ENCODE measurements around the gene MYH11.
"Not testable (repeated sequence)": the region's sequence is repeated elsewhere in the genome, so short reads cannot be mapped to it uniquely, and the experiment has no call there.

The MYH11 gene

DNA sequence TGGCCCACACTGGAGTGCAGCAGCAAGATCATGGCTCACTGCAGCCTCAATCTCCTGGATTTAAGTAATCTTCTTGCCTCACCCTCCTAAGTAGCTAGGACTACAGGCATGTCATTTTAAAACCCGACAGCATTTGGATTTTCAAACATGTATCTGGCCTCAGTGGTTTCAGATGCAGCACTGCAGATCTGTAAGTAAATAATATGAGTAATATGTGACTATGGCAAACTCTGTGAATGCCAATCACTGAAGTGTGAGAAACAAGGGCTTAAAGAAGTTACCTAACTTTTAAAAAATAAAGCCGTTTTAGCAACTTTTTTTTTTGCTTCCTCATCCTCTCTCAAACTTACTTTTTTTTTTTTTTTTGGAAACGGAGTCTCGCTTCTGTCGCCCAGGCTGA lies 19.7 kb upstream of the MYH11 start:
- DNase-seq (ENCODE audit: low read depth): no peak

DNA sequence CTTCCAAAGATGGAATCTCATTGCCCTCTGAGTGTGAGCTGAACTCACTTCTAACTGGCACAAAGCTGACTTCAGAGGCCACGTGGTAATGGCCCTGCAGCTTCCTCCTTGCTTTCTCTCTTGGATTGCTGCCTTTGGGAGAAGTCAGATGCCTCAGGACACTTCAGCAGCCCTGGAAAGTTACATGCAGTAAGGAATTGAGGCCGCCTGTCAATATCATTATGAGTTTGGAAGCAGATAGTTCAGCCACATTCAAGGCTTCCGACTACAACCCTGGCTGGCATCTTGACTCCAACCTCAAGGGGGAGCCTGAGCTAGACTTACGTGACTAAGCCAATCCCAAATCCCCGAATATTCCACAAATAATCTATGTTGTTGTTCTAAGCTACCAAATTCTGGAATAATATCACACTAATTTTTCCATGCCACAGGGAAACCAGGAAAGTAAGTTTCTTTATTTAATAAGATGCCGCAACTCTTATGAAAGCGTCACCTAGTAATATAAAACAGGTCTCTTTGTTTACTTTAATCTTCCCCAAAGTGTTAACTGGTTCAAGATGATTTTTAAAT lies 18.0 kb upstream of the MYH11 start:
- peak; percentile 74 for DNase-seq (ENCODE audit: low read depth)

DNA sequence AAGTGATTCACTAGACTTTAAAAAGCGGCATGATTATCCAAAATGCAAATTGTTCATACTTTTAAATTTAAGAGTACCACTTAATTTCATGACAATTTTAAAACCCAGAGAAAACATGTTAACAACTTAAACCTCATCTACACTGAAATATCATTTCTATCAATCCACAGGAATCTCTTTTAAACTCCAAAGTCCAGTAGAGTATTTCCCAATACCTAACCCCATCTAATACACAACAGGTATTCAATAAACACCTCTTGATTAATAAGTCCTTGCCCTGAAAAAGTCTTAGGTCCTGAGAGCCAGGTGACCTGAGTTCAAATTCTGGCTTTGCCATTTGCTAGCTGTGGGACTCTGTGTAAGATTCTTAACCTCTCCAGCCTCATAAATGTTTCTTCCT lies 16.9 kb upstream of the MYH11 start:
- DNase-seq (ENCODE audit: low read depth): no peak

DNA sequence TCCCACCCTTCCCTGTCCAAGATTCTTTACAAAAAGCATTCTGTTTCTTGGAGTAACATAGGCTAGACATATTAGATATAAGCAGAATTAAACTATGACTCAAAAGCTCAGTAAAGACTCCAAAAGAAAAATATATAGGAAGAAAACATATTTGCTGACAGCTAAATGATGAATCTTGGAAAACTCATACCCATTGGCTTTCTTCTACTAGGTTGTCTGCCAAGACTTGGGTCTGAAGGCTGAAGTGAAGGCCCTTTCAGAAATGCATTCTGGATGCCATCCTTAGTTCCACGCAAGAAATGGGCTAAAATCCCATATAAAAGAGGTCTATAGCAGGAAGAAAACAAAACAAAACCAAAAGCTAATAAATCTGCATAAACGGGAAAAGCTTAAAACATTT lies 16.5 kb upstream of the MYH11 start:
- no peak for DNase-seq (ENCODE audit: low read depth)

- no peak for DNase-seq (ENCODE audit: low read depth)
Observed at GRCh38 chr16:15870011-15870410, 13.2 kb upstream of the MYH11 start.

- DNase-seq (ENCODE audit: low read depth): no peak
Observed at GRCh38 chr16:15866451-15866850, 9.6 kb upstream of the MYH11 start.

DNA sequence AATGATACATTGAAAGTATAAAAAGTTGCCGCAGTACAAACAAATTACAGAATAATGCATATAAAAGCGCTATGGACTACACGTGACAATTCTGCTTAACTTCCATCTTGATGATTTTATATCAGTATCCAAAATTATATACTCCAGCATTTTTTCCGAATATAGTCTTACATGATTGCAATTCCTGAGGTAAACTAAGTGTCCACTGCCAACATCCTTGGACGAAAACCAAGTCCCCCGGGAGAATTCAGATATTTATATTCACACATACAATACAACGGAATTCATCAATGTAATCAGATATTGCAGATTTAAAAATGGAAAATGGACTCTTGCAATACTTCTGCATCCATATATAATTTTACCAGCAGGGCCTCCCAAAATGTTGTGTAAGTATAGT lies 8.9 kb upstream of the MYH11 start:
- DNase-seq (ENCODE audit: low read depth): no peak

DNA sequence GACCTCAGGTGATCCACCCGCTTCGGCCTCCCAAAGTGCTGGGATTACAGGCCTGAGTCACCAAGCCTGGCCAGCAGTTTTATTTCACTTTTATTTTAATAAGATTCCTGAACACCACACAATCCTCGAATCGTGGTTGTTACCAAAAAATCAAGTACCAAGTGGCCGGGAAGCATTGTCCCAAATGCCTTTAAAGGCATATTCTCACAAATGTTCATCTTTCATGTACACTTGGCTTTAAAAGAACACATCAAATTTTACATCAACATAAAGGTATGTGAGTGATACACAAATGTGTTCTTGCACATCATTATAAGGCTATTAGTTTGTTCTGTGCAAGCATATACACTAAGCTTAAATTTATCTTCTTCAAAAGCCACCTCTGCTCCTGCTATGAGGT lies 8.1 kb upstream of the MYH11 start:
- DNase-seq (ENCODE audit: low read depth): no peak

DNA sequence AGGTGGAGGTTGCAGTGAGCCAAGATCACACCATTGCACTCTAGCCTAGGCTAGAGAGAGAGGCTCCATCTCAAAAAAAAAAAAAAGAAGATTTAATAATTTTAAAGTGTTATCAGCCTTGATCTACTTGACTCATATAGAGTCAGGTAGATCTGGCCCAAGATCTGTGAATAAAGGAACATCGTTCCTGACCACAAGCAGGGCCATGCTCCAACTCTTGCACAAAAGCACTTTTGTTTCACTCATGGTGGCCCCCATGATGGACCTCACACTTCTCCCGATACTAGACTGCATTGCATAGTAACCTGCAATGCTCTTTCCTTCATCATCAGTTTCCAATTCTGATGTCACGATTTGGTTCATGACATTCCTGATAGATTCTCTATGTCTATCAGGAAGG lies 5.2 kb upstream of the MYH11 start:
- no peak for DNase-seq (ENCODE audit: low read depth)

DNA sequence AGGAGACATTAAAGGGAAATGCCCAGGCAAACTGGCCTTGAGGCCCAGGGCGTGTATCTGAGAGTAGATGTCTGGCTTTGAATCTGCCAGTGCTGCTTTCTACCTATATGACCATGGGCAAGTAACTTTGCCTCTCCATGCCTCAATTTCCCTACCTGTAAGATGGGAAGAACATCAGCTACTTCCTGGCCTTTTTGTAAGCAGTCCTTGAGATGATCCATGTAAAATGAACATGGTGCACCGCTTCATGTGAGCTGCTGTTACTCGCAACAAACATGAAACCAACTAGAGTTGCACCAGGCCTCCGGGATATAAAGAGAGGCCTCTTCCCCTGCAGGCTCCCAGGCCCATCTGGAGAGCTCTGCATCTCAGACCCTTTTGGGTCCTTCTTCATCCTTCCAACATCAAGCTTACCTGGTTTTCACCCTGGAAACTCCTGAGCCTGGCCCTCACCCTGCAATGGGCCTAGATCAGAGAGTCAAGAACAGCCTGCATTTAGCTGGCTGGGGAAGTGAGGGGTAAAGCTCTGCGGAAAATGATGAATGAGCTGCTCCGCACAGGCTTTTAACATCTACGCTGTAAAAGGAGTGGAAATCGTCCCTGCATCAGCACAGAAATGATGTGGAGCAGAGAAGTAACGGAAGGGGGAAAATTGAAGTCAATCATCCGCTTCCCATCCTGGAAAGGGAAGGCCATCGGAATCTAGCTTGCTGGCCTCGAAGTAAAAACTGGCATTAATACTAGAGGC lies 2.3 kb upstream of the MYH11 start:
- no peak for DNase-seq (ENCODE audit: low read depth)

- DNase-seq (ENCODE audit: low read depth): no peak
Observed at GRCh38 chr16:15857724-15858560, 1.1 kb upstream of the MYH11 start.

- no peak for DNase-seq (ENCODE audit: low read depth)
Observed at GRCh38 chr16:15856182-15856581, 646 bp downstream of the MYH11 start.

- no peak for DNase-seq (ENCODE audit: low read depth)
Observed at GRCh38 chr16:15855704-15856003, 1.2 kb downstream of the MYH11 start.

DNA sequence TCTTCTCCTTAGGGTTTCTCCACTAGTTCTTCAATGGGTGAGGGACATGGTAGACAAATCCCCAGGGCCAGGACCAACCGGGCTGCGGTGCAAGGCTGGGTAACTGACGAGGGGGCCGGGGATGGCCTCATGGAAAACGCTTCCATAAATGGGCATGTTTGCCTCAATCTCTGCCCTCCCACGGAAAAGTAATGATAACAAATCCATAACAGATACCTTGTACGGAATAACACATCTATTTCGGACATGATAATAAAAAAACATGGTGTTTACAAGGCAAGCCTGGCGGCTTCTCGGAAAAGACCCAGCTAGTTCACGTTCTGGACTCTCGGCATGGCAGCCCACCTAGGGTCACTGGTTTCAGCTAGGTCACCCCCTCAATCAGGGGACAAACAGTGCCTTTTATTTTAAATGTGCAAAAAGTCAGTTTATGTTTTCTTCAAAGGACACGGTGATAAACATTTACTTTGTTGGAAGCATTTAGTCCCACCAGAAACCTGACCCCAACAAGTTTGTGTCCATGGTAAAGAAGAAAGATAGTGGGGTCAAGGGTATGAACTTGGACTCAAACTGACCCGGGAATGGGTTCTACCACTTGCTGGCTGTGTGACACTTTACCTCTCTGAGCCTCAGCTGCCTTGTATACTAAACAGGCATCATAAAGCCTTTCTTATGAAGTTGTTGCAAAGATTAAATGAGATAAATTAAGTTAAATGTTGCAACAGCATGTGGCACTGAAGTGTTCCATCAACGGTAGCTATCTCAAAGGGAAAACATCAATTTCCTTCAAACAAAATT lies 1.7 kb downstream of the MYH11 start:
- DNase-seq (ENCODE audit: low read depth): no peak

- no peak for DNase-seq (ENCODE audit: low read depth)
Observed at GRCh38 chr16:15854061-15854460, 2.8 kb downstream of the MYH11 start.

- no peak for DNase-seq (ENCODE audit: low read depth)
Observed at GRCh38 chr16:15853021-15853420, 3.8 kb downstream of the MYH11 start.

GRCh38 chr16:15850555-15850954 lies 6.3 kb downstream of the MYH11 start:
- DNase-seq (ENCODE audit: low read depth): not testable (repeated sequence)

DNA sequence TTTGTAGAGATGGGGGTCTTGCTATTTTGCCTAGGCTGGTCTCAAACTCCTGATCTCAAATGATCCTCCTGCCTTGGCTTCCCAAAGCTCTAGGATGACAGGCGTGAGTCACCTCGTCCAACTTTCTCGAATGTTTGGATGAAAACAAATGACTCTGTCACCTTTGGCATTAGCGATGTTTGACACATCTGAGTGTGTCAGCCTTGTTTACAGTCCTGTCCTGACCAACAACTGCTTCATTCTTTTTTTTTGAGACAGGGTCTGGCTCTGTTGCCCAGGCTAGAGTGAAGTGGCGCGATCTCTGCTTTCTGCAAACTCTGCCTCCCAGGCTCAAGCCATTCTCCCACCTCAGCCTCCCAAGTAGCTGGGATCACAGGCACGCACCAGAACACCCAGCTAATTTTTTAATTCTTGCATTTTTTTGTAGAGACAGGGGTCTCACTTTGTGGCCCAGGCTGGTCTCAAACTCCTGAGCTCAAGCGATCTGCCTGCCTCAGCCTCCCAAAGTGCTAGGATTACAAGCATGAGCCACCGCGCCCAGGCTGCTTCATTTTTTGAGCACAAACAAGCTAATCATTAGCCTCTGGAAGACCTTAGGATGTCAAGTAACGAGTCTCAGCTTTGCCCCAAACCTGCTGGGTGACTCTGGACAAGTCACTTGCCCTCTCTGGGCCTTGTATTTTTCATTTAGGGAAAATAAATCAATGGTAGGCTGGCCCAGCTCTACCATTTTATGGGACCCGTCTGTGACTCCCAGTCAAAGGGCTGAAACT lies 7.4 kb downstream of the MYH11 start:
- no peak for DNase-seq (ENCODE audit: low read depth)

GRCh38 chr16:15847611-15848175 lies 9.1 kb downstream of the MYH11 start:
- DNase-seq (ENCODE audit: low read depth): no peak

GRCh38 chr16:15846510-15846909 lies 10.3 kb downstream of the MYH11 start:
- no peak for DNase-seq (ENCODE audit: low read depth)

GRCh38 chr16:15843635-15844279 lies 13.1 kb downstream of the MYH11 start:
- DNase-seq (ENCODE audit: low read depth): no peak
